K562 treated with DMSO at 1 percent for 24 hours (cell line): ENCODE measurements around the gene NKD2. TPM values are rescaled to one million over a fixed set of nuclear protein-coding genes. Genes with fewer than 3 reads are reported as not detected.

ENCODE experiments used
- total RNA-seq: library from RNA; unstranded; fragments of 300-600 nt; gene quantifications from 2 replicates; pipeline ENCODE4 v1.2.3, GENCODE V29; 2022; ENCODE audit warnings: low read depth; ENCODE audit not compliant: insufficient read depth

The NKD2 gene, protein sequence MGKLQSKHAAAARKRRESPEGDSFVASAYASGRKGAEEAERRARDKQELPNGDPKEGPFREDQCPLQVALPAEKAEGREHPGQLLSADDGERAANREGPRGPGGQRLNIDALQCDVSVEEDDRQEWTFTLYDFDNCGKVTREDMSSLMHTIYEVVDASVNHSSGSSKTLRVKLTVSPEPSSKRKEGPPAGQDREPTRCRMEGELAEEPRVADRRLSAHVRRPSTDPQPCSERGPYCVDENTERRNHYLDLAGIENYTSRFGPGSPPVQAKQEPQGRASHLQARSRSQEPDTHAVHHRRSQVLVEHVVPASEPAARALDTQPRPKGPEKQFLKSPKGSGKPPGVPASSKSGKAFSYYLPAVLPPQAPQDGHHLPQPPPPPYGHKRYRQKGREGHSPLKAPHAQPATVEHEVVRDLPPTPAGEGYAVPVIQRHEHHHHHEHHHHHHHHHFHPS
- total RNA-seq: 0.54 and 1.1 TPM in 2 replicates

DNA sequence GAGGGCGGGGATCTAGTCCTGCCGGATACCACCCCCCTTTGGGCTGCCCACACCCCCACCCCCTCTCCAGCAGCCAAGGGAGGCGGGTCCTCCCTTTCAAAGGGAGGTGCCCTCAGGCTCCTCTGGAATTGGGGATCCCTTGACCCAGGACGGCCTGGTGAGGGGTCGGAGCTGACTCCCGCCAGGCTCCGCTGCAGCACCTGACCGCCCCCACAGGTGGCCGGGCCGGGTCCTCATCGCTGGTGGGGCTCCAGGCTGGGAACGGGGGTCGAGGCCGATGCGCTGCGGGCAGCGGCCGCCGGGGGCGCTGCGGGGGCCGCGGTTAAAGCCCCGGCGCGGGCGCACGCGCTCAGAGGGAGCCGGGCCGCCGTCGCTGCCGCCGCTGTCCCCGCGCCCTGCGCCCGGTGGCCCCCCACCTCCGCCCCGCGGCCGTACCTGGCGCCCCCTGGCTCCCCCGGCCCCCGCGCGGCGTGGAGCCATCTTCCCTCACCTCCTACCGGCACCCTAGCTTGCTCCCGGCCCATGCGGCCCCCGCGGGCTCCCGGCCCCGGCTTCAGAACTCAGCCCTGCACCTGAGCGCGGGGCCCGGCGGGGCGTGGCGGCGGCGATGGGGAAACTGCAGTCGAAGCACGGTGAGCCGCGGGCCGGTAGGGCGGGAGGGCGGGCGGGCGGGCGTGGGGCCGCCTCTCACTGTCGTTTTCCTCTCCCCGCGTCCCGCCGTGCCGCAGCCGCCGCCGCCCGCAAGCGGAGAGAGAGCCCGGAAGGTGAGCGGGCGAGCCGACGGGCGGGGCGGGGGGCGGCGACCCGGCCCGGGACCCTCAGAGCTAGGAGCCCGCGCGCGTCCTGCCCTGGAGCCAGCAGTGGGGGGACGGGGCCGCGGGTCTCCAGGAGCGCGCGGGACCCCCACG is at the start of gene NKD2:
TSS of gene NKD2 (plus strand) at position 352 of the 908 bp plus-strand sequence. CDS start at position 608, 256 bp downstream.

Other genes with a start within 250 kb of the NKD2 start
- gene ZDHHC11B, start 224.1 kb upstream of the NKD2 start, total RNA-seq: not detected in 2 replicates
- gene ZDHHC11, start 157.8 kb upstream of the NKD2 start, total RNA-seq: 0.78 and 1.6 TPM in 2 replicates
- gene BRD9, start 116.0 kb upstream of the NKD2 start, total RNA-seq: 33.4 and 34.5 TPM in 2 replicates
- gene TRIP13, start 115.9 kb upstream of the NKD2 start, total RNA-seq: 20.6 and 23.6 TPM in 2 replicates
- gene SLC12A7, start 103.3 kb downstream of the NKD2 start, total RNA-seq: 5.5 and 6.3 TPM in 2 replicates
- 0.29 and 0.68 TPM in 2 replicates for gene SLC6A19, start 192.8 kb downstream of the NKD2 start, total RNA-seq
- not detected in 2 replicates for gene SLC6A18, start 216.6 kb downstream of the NKD2 start, total RNA-seq